GM19463 (cell line): ENCODE data around the gene EMC1.
A peak's percentile ranks its signal among the peaks of the same experiment; 100 is the strongest.
"Not testable (repeated sequence)": the region's sequence is repeated elsewhere in the genome, so short reads cannot be mapped to it uniquely, and the experiment has no call there.

ENCODE experiments used
- ATAC-seq: cut with Tn5 transposase; IDR thresholded peaks from one replicate; pipeline ENCODE4 v1.9.1; 2021; ENCODE audit warnings: mild to moderate bottlenecking, moderate library complexity; ENCODE audit not compliant: unreplicated experiment

EMC1 gene

GRCh38 chr1:19196331-19196730 is 55.0 kb downstream of the EMC1 start:
- ATAC-seq = no peak

GRCh38 chr1:19193004-19193403 is 58.3 kb downstream of the EMC1 start:
- ATAC-seq = no peak

- ATAC-seq = no peak
These were observed 59.5 kb downstream of the EMC1 start for GRCh38 chr1:19191811-19192210.

GRCh38 chr1:19190468-19190867 is 60.9 kb downstream of the EMC1 start:
- ATAC-seq = no peak

GRCh38 chr1:19189270-19189669 is 62.1 kb downstream of the EMC1 start:
- no peak for ATAC-seq

- no peak for ATAC-seq
These were observed 63.5 kb downstream of the EMC1 start for GRCh38 chr1:19187852-19188251.

GRCh38 chr1:19186001-19186400 is 65.3 kb downstream of the EMC1 start:
- ATAC-seq = no peak

GRCh38 chr1:19182223-19182622 is 69.1 kb downstream of the EMC1 start:
- ATAC-seq = no peak

- ATAC-seq = not testable (repeated sequence)
These were observed 71.1 kb downstream of the EMC1 start for GRCh38 chr1:19180265-19180657.

GRCh38 chr1:19179597-19180264 is 71.6 kb downstream of the EMC1 start:
- ATAC-seq = no peak

GRCh38 chr1:19178734-19179398 is 72.5 kb downstream of the EMC1 start:
- no peak for ATAC-seq

GRCh38 chr1:19177811-19178210 is 73.5 kb downstream of the EMC1 start:
- ATAC-seq = no peak

- peak; percentile 65 for ATAC-seq
These were observed 81.7 kb downstream of the EMC1 start for GRCh38 chr1:19169642-19170041.

- no peak for ATAC-seq
These were observed 84.2 kb downstream of the EMC1 start for GRCh38 chr1:19167140-19167539.

GRCh38 chr1:19166066-19166465 is 85.3 kb downstream of the EMC1 start:
- ATAC-seq = no peak
